ENCODE results near the gene DHX40.

DHX40 gene

DNA sequence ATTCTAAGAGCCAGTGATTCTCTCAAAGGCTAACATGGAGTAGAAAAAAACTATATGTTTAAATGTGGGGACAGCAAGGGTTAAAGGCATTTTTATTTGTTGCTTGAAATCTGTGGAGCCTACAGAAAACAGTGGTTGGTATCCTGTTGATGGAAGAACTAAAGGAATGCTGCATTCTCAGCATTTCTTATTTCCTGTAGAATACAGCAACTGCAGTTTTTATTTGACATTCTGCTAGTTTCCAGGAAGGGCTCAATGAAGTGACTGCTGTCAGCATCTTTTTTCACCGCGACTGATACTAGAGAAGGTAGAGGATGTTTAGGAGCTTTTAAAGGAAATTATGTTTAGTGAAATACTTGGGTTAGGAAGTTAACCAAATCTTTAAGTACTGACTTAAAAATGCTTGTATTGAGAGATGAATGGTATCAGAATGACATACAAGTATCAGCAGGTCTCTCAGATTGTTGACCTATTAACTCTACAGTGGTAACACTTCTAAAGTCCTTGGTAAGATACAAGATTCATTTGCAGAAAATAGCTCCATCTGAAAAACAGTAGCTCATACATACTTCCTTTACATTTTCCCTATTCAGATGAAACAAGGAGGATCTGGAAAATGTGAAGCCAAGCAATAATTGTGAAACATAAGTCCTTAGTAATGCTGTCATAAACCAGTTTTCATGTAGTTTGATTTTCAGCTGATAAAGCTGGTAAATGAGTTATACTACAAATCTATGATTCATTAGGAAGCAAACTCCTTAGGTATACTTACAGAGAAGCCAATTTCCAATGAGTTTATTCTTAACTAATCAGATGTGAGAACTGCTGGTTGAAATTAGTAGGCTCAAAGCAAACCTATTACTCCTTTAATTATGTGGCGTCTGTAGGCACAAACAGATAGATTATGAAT lies 69.5 kb downstream of the DHX40 start:
- Histone ChIP-seq H3K27ac (no peak overlapping the region), H3K9me3 (ENCODE audit: severe bottlenecking) (no peaks in the 10 kb centered on the region), H3K36me3 (peaks cover 2% of the 10 kb centered on the region), H3K4me3 (ENCODE audit: low read depth, low read length) (no peak overlapping the region), H3K27me3 (ENCODE audit: insufficient read depth, low read depth, severe bottlenecking) (no peaks in the 10 kb centered on the region)
- no peak for DNase-seq
- TF ChIP-seq, protein P1, sequence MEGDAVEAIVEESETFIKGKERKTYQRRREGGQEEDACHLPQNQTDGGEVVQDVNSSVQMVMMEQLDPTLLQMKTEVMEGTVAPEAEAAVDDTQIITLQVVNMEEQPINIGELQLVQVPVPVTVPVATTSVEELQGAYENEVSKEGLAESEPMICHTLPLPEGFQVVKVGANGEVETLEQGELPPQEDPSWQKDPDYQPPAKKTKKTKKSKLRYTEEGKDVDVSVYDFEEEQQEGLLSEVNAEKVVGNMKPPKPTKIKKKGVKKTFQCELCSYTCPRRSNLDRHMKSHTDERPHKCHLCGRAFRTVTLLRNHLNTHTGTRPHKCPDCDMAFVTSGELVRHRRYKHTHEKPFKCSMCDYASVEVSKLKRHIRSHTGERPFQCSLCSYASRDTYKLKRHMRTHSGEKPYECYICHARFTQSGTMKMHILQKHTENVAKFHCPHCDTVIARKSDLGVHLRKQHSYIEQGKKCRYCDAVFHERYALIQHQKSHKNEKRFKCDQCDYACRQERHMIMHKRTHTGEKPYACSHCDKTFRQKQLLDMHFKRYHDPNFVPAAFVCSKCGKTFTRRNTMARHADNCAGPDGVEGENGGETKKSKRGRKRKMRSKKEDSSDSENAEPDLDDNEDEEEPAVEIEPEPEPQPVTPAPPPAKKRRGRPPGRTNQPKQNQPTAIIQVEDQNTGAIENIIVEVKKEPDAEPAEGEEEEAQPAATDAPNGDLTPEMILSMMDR (IDR thresholded peaks at IDR 0.05; ENCODE audit: low read depth, low read length) = no peak

- H3K4me3 ChIP-seq (ENCODE audit: low read depth, low read length) = no peak overlapping the region
- H3K27me3 ChIP-seq (ENCODE audit: insufficient read depth, low read depth, severe bottlenecking) = no peaks in the 10 kb centered on the region
- DNase-seq = no peak
- H3K27ac ChIP-seq = no peak overlapping the region
- H3K9me3 ChIP-seq (ENCODE audit: severe bottlenecking) = no peaks in the 10 kb centered on the region
- TF ChIP-seq, protein P1 (IDR thresholded peaks at IDR 0.05; ENCODE audit: low read depth, low read length) = no peak
- H3K36me3 ChIP-seq = no peaks in the 10 kb centered on the region
Observed at GRCh38 chr17:59637611-59638310, 72.4 kb downstream of the DHX40 start.

GRCh38 chr17:59638553-59638952 lies 73.1 kb downstream of the DHX40 start:
- Histone ChIP-seq H3K27ac (no peak overlapping the region), H3K9me3 (ENCODE audit: severe bottlenecking) (no peaks in the 10 kb centered on the region), H3K4me3 (ENCODE audit: low read depth, low read length) (no peak overlapping the region), H3K27me3 (ENCODE audit: insufficient read depth, low read depth, severe bottlenecking) (no peaks in the 10 kb centered on the region), H3K36me3 (peaks cover 4% of the 10 kb centered on the region; the same call in 1 of the 2 replicates)
- DNase-seq = no peak
- TF ChIP-seq, protein P1 (IDR thresholded peaks at IDR 0.05; ENCODE audit: low read depth, low read length) = no peak

GRCh38 chr17:59641799-59642484 lies 76.5 kb downstream of the DHX40 start:
- no peak overlapping the region for H3K27ac ChIP-seq
- no peak for DNase-seq
- no peak overlapping the region for H3K4me3 ChIP-seq (ENCODE audit: low read depth, low read length)
- TF ChIP-seq, protein P1 (IDR thresholded peaks at IDR 0.05; ENCODE audit: low read depth, low read length) = no peak
- H3K27me3 ChIP-seq (ENCODE audit: insufficient read depth, low read depth, severe bottlenecking) = no peaks in the 10 kb centered on the region
- peaks cover 37% of the 10 kb centered on the region for H3K36me3 ChIP-seq
- no peaks in the 10 kb centered on the region for H3K9me3 ChIP-seq (ENCODE audit: severe bottlenecking)

DNA sequence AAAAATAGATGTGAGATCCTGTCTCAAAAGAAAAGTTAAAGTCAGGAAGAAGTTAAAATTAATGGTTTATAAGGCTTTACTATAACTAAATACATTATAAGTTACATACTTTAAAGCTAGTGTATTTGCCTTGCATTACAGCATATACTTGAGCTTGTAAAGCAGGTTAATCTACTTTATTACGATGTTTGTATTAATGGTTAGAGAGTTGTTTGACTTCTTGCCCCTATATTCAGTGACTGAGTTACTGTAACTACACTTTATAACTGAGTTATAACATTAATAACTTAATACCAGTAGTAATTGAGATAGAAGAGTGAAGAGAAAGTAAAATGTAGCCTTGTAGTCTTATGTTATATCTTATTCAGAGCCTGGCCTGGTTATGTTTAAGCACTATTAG lies 77.2 kb downstream of the DHX40 start:
- DNase-seq = no peak
- Histone ChIP-seq H3K4me3 (ENCODE audit: low read depth, low read length) (no peak overlapping the region), H3K27me3 (ENCODE audit: insufficient read depth, low read depth, severe bottlenecking) (no peaks in the 10 kb centered on the region), H3K36me3 (peaks cover 44% of the 10 kb centered on the region), H3K9me3 (ENCODE audit: severe bottlenecking) (no peaks in the 10 kb centered on the region), H3K27ac (no peak overlapping the region)
- TF ChIP-seq, protein P1 (IDR thresholded peaks at IDR 0.05; ENCODE audit: low read depth, low read length) = no peak
